SH-SY5Y (cell line): ENCODE data around the gene TAF6.

Source experiments
- GATA2 ChIP-seq: IDR thresholded peaks from 2 replicates; pipeline ENCODE4 v1.6.1; 2011; ENCODE audit warnings: mild to moderate bottlenecking, low read depth, low read length
- GATA3 ChIP-seq: IDR thresholded peaks from 2 replicates; pipeline ENCODE4 v1.6.1; 2011; ENCODE audit warnings: low read depth, mild to moderate bottlenecking, low read length, moderate library complexity

Gene TAF6

GRCh38 chr7:100064162-100064561 is 55.0 kb downstream of the TAF6 start:
- TF ChIP-seq GATA2 (no peak), GATA3 (no peak)

- no peak for TF ChIP-seq GATA2
Measured at GRCh38 chr7:100063376-100063775, 55.8 kb downstream of the TAF6 start.

GRCh38 chr7:100061518-100062193 is 57.5 kb downstream of the TAF6 start:
- no peak for TF ChIP-seq GATA3
- TF ChIP-seq GATA2 = no peak

- TF ChIP-seq GATA2 (no peak), GATA3 (no peak)
Measured at GRCh38 chr7:100059251-100059739, 59.9 kb downstream of the TAF6 start.
